NCI-H1417 treated with DMSO at 0.1 percent for 48 hours (cell line): ENCODE measurements around the gene GALNT18.
"Not testable (repeated sequence)": the region's sequence is repeated elsewhere in the genome, so short reads cannot be mapped to it uniquely, and the experiment has no call there.

Source experiments
- DNase-seq: peaks from one replicate; lab custom pipeline; 2025; lab: John Stamatoyannopoulos, UW

The GALNT18 gene

DNA sequence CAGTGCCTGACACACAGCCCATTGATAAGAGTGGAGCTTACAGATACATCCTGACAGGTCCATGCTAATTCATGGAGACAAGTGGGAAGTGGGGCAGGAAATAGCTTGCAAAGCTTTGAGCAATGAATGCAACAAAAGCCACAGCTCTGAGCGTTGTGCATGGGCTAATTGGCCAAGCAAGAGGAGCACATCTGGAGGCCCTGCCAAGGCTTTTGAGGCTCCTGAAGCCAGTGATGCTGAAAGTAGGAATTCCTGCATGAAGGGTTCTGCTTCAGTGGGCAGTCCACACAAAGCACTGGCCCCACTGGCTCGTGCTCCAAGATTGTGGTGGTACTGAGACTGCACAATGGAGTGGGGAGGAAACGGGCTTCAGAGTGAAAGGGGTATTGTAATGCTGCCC is 164.9 kb downstream of the GALNT18 start:
- DNase-seq = no peak

DNA sequence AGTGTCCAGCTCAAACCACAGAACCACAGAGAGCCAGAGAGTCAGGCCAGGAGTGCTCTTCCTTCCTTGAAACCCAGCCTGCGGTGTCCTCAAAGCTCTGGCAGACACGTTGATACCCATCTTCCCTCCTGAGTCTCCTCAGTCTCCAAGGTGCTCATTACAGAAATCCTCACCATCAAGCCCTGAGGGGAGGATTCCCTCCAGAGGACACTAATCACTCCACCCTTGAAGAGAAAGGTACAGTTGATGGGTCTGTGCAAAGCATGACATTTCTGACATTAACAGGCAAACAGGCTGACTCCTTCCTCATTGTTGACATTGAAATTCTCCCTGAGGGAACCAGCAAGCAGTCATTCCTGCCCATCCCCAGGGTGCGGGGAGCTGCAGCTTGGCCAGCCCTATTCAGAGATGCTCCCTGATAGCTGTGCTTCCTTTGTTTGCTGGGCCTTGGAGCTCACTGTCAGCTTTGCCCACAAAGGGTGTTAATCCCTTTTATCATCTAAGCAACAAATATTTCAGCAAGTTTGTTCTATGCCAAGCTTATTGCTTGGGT is 167.1 kb downstream of the GALNT18 start:
- DNase-seq = no peak

DNA sequence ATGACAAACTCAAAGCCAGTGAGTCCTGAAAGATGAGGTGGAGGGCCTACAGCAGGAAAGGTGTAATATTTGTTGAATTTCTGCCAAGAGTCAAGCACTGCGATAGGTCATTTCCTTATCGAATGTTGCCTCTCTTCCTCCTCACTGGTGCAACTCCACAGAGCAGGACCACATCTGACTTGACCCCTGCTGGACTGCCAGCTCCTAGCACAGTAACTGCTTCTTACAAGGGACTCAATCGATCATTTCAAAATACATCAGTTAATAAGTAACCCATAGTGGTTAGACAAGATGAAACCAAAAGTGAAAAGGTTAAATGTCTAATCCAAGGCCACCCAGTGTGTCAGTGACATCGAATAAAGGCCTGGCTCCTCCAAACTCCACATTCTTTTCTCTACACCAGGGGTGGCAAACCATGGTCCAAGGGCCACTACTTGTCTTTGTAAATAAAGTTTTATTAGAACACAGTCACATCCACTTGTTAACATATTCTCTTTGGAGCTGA is 170.3 kb downstream of the GALNT18 start:
- DNase-seq = no peak

DNA sequence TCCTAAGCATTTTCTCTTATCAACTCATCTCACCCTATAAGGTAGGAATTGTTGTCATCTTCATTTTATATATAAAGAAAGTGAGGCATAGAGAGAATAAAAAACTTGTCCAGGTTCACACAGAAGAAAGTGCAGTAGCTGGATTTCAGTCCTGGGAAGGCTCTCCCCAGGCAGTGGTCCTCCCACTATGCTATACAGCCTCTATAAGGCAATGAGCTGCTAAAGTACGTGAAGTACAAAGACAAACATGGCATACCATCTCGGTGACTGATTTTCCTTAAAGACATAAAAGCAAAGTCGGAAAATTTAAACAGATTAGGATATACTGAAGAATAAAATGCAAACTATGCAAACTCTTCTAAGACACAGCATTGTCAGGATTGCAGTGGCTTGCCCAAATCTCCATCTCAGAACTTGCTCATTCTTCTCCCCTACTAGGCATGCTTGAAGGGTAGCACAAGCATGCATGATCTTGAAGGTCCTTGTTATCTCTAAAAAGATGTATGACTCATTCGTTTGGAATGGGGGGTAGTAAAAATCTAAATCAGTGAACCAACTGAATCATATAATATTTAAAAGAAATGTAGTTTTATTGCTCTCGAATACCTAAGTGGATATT is 171.0 kb downstream of the GALNT18 start:
- DNase-seq = no peak

DNA sequence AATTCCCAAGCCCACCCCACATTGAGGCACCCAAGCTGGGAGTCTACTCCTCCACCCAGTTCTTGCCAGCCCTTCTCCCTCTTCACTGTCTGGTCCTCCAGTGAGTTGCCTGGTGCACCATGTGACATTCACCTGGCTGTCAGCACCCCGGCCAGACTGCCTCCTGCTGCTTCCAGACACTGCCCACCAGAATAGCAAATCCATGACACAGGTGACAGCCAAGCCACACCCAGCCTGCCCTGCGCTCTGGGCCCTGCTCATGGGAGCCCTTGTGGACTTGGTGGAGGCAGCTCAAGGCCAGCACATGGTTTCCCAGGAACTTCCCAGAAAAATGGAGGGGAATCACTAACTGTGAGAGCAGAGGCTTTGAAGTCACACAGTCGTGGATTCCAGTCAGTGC is 172.5 kb downstream of the GALNT18 start:
- no peak for DNase-seq

DNA sequence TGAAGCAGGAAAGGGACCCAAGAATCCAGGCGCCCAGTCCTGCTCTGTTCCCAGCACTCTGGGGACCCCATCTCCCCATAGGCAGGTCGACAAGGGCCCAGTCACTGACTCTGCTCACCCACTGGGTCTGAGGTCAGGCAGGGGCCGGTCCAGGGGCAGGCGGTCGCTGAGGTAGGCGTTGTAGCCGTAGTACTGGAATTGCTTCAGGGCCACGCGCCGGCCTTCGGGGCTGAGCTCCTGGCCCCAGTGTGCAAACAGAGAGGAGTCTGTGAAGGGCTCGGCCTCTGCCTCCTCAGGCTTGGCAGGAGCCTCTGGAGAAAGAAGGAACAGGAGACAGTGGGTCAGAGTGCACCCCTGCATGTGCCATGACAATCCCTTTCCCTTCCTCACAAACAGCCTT is 173.2 kb downstream of the GALNT18 start:
- DNase-seq = no peak

DNA sequence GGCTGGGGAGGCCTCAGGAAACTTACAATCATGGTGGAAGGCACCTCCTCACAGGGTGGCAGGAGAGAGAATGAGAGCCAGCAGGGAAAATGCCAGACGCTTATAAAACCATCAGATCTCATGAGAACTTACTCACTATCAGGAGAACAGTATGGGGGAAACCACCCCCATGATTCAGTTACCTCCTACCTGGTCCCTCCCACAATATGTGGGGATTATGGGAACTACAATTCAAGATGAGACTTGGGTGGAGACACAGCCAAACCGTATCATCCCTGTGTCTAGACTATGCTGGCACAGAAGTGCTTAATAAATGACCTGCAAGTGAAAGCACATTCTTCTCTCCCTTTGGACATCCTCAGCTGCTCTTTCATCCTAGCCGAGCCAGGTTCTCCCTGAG is 174.2 kb downstream of the GALNT18 start:
- DNase-seq = not testable (repeated sequence)

DNA sequence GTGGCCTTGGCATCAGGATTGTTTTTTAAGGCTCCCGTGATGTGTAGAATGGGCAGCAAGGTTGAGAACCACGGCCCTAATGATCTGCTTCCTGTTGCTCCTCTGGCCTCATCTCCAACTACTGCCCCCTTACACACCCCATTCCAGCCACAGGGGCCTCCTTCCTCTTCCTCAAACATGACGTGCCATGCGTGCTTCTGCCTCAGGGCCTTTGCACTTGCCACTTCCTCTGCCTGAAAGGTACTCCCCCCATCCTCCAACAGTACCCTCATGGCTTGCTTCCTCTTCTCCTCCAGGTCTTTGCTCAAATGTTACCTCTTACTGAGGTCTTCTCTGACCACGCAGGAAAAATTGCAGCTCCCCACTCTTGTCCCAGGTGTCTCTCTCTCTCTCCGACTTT is 174.8 kb downstream of the GALNT18 start:
- no peak for DNase-seq

DNA sequence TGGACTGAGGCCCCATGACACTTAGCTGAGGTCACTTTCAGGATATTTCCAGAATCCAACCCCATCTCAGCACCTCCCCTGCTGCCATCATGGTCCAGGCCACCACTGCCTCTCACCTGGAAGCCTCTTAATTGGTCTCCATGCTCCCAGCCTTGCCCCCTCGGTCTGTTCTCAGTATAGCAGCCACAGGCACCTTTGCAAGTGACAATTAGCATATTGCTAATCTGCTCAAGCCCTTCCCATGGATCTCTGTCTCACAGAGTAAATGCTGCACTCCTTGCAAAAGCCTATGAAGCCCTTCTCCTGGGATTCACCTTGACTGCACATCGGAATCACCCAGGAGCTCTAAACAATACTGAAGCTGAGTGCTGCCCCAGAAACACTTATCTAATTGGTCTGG is 175.2 kb downstream of the GALNT18 start:
- DNase-seq = no peak

DNA sequence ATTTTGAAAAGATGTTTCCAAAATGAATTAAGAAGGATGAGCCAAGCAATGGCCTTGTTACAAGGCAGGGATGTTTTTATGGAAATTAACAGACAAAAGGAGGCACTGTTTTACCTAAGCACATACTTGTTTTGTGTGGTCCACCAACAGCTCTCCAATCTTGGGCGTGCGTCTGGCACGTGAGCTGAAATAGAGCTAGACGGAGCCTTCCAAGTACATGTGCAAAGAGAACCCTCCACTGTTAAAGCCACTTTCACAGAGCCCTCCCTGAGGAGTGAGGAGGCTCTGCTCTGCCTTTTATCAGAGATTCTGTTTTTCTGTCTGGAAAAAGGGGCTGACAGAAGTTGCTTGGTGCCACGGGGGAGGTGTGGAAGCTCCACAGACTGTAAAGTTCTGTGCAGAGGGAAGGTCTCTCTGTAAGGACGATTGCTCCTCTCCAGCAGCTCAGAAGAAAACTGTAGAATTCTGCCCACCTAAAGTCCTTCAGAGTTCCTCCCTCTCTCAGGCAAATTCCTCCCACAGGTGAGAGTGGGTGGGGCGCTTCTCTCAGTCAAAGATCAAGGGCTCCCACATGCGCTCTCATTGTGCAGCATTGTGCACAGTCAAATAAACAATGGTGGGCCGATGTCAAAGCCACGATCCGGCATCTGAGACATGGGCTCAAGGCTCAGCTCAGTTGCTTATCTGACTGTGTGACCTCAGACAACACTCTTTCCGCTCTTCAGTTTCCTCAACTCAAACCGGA is 176.2 kb downstream of the GALNT18 start:
- no peak for DNase-seq

DNA sequence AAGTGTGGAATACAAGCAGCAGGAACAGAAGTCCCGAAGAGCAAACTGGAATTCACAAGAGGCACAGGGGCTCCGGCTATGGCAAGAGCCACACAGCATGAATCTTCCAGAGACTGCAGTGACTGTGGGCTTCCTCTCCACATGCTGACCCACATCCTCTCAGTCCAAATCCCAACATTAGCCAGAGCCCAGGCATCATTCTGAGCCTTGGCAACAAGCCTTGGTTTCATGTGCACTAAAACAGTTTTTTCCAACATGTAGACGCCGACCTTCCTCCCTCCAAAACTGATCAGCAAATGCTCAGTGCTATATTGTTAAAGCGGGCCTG is 177.0 kb downstream of the GALNT18 start:
- DNase-seq = no peak

DNA sequence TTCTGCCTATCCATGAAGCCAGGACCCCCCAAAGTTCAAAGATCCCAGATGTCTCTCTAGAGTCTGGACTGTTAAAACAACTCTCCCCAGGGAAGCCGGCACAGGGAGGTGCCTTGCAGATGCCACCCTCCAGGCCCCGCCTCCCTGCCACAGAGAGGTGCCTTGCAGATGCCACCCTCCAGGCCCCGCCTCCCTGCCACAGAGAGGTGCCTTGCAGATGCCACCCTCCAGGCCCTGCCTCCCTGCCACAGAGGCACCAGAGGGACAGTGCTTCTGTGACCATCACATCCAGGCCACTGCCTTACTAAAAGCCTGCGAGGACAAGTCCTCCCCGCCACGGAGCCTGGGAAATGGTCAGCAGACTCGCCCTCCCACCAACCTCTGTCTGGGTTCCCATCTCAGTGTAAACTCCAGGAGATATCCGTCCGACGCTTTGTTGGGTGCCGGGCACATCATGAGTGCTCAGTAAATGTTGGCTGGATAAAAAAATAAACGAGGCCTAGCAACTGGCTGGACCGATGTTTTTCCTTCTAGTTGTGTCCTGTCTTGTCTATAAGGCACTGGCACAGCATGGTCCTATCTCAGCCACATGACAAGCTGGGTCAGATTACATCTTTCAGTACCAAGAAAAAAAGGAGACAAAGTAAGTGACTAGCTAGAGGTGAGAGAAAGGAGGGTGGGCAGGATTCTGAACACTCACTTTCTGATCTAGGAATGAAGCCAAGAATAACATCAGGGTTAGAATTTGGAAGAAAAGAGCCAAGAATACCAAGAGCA is 177.6 kb downstream of the GALNT18 start:
- DNase-seq = no peak

DNA sequence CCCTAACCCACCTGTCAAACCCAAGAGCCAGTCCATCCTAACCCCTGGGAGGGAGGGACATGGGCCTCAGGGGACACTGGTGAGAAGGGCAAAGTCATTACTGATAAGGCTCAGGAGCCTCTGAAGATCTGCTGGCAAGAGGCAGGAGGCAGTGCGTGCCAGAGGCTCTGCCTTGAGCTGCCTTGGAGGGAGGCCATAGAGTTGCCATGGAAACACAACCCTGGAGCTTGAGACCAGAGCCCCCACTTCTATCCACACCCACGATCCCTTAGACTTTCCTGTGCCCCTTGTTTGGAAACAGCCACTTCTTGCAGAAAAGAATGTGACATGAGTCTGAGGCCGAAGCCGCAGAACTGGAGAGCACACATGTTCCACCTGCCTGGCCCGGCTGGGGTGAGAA is 179.0 kb downstream of the GALNT18 start:
- no peak for DNase-seq

DNA sequence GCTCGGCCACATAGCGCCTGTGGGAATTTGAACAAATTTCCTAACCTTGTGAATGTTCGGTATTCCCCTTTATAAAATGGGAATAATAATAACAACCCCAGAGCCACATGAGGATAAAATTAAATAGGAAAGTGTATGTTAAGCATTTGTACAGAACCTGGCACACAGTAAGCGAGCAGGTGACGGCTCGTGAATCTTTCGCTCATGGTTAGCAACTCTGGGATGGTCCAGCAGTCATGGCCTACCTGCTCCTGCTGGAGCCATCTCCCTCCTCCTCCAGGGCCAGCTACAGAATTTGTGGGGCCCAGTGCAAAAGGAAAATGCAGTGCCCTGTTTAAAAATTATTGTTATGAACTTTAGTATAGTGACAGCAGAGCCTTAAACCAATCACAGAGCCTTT is 180.3 kb downstream of the GALNT18 start:
- no peak for DNase-seq

DNA sequence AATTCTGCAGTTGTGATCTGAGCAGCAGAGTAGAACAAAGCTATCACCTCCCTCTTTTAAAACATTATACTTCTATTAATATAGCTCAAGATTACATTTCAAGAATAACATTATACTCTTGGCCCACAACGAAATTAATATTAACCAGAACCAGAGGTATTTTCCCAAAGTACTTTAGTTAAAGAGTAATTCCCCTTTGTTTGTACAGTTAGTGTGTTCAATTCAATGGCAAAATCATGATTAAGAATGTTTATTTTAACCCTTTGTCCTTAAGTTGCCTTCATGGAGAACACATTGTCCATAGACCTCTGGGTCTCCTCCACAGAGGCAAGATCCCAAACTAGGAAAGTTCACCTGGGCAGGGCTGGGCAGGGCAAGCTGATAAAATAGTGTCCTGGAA is 180.7 kb downstream of the GALNT18 start:
- no peak for DNase-seq

DNA sequence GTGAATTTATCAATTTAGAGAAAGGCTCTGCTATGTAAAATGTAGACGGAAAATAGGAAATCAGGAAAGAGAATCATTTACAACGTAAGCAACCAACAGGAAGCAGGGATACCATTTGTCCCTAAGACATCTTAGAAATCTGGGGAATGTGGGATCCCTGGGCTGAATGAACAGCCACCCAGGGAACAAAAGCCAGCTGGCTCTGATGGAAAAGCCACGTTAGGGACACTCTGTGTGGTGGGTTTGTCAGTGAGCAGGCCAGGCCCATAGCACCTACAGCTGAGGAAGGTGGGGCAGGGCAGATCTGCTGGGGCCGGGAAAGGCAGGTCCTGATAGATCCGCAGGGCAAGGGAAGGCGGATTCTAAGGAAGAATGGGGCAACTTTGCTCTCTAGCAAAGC is 181.7 kb downstream of the GALNT18 start:
- no peak for DNase-seq

DNA sequence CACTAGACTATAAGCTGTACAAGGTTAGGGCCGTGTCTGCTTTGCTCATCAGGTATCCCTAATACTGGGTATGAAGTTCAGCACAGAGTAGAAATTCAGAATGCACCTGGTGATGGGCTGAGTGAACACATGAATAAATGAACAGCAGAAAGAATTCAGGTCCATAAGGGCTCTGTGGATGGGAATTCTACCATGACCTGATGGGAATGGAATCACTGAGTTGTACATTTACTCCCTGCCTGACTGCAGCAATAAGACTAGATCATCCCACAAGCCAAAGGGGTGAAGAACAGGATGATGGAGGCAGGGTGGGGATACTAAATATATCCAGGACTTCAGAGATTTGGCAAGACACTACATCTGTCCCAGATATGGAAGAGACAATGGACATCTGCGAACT is 182.2 kb downstream of the GALNT18 start:
- no peak for DNase-seq

DNA sequence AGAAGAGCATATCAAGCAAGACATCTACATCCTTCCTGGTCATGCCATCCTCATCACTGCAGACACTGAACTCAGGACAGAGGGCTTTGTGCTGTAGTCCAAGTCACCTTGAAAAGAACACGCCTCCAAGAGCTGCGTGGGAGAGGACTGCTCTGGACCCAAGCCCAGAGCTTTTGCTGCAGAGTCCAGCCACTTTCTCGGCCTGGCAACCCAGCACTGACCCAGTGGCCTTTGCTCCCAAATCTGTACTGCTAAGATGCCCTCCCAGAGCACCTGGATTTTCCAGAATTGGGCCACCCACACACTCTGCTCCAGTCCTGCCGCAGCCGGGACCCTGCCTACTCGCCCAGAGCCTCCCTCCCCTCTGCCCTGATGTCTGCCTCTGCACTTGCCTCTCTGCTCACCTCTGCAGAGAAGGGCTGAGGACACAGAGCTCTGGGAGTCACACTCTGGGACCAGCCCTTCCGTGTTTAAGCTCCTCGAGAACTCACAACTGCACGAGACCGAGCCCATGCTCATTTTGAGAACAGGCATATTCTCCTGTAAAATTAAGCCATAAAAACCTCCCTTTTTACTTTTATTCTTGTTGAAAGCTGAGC is 185.0 kb downstream of the GALNT18 start:
- DNase-seq = no peak

DNA sequence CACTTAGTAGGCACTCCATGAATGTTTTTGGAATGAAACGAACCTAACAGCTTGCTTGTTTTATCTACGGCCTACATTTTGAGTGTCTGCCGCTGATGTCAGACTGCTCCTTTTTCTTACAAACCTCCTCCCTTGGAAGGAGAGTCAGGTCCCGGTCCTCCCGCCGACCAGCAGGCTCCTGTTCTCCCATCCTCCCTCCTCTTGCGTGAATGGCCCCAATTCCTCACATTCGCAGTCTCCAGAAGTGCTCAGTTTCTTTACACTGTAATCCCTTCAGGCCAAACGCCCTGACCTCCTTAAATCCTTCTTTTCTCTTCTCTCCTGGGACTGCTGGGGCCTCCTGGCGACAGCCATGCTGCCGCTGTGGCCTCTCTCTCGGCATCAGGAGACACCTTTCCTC is 186.2 kb downstream of the GALNT18 start:
- no peak for DNase-seq

DNA sequence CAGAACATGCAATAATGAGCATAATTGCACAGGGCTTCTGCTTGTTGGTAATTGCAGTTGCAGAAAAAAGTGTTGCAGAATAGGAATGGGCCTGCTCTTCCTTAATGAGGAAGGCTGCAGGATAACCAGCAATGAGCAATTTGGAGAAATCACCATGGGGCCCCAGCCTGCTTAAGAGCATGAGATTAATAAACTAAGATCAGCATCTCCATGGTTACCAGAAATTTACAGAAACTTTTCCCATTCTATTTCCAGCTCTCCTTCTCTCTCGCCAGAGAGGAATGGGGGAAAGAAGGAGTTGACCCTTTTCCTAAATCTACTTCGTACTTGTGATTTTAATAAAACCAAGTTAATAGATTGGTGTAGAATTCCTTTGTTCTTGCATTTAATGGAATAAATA is 187.8 kb downstream of the GALNT18 start:
- no peak for DNase-seq

DNA sequence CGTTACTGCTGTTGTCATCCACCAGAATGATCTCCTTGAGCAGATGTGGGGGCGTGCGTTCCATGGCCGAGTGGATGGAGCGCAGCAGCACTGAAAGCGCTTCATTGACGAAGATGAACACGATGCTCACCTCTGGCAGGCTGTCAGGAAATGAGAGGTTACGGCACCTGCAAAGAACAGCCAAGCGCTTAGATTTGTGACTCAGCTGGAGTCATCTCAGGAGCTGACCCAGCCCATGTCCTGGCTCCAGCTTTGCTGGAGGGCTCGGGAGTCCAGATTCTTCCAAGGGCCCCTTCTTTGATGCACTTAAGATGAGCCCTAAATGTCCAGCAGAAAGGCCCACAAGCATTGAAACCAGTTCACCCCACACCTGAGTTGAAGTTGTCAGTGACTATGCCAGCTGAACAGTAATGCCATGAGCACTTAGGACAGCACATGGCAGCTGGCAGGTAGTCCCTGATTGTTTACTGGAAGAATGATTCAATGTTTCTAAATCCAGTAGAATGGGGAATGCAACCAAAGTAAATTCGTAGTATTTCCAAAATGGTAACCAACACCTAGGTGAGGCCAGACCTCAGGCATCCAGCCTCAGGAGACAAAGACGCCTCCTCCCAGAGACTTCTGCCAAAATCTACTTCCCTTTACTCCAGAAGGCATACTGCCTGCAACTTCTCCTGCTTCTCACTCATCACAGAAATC is 189.0 kb downstream of the GALNT18 start:
- no peak for DNase-seq

DNA sequence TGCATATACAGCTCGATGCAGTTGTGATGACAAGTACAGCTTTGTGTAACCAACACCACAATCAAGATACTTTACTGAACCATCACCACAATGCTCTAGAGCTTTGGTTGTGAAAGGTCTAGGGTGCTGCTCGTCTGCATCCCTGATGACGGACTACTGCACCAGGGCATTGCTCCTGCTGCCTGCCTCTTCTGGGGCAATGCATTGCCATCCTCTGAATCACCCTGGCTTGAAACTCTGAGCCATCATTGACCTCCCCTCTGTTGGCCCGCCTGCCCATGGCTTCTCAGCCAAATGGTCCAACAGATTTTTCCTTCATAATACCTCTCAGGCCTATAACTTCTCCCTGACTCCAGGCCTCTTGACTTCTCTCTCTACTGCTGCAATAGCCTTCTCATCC is 191.4 kb downstream of the GALNT18 start:
- no peak for DNase-seq
